Measurements from ENCODE around the gene HPGD. TPM values are rescaled to one million over a fixed set of nuclear protein-coding genes. Genes with fewer than 3 reads are reported as not detected.
A peak's percentile ranks its signal among the peaks of the same experiment; 100 is the strongest.

The HPGD gene
- polyA plus RNA-seq, 1 donor (not counting 4 experiments of a cell fraction or from before 2014, with no cell fraction given) = 0.75 TPM

DNA sequence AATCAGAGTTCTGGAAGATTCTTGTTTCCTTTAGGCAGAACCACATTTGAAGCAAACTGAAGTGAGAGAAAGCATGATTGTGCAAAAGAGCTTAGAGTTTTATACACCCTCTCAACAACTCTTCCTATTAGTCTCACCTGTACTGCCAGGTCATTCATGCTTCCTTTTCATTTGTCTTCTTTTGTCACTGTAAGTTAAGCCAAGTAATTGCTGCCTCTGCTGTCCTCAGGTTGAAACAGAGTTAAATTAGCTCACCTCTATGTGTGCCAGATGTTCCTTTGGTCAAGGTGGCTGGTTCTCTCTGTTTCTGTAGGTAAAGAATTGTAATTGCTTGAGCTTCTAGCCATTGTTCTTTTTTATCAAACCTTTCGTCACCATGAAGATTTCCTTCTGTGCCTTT, 41.1 kb upstream of the HPGD start:
- H2AFZ ChIP-seq (ENCODE audit: control insufficient read depth, low read length) = no peak overlapping the region
- no peaks in the 10 kb centered on the region for H4K20me1 ChIP-seq (ENCODE audit: control insufficient read depth, extremely low read depth, insufficient read depth, low read length)
- H3K4me3 ChIP-seq (ENCODE audit: control insufficient read depth in 2 of 3, extremely low read depth in 1 of 3, insufficient read depth in 2 of 3, low read depth in 1 of 3, low read length in 3 of 3) = no peak overlapping the region
- peak; percentile 32 for FAIRE-seq
- H3K9me1 ChIP-seq (ENCODE audit: control insufficient read depth, extremely low read depth, insufficient read depth, low read length) = no peaks in the 10 kb centered on the region
- H3K9me3 ChIP-seq (ENCODE audit: control insufficient read depth, low read depth, low read length) = no peaks in the 10 kb centered on the region
- no peak for TF ChIP-seq EZH2 (IDR thresholded peaks at IDR 0.05; ENCODE audit: low read length)
- TF ChIP-seq CTCF (optimal IDR thresholded peaks at IDR 0.05 in 1 of 3, IDR thresholded peaks at IDR 0.05 in 1 of 3, conservative IDR thresholded peaks at IDR 0.05 in 1 of 3; ENCODE audit: extremely low read depth in 1 of 3, insufficient read depth in 2 of 3, low read length in 3 of 3) = no peak
- H3K4me1 ChIP-seq (ENCODE audit: control insufficient read depth, extremely low read depth, insufficient read depth, low read length) = no peaks in the 10 kb centered on the region
- H3K27me3 ChIP-seq (ENCODE audit: control insufficient read depth, extremely low read depth, insufficient read depth, low read length) = no peaks in the 10 kb centered on the region
- H3K36me3 ChIP-seq (ENCODE audit: control insufficient read depth in 2 of 2, extremely low read depth in 1 of 2, insufficient read depth in 2 of 2, low read length in 2 of 2) = no peaks in the 10 kb centered on the region
- DNase-seq (ENCODE audit: low read depth, low spot score) = no peak
- dilution Hi-C loops (cut with MboI; ENCODE audit: extremely low pct_ligation_motif_present, low sequenced_read_pairs) = no loop called here
- H3K4me2 ChIP-seq (ENCODE audit: control insufficient read depth, extremely low read depth, insufficient read depth, low read depth, low read length) = no peak overlapping the region
- no peaks in the 10 kb centered on the region for H3K79me2 ChIP-seq (ENCODE audit: control insufficient read depth, insufficient read depth, low read length)
- H3K9ac ChIP-seq (ENCODE audit: control insufficient read depth, extremely low read depth, insufficient read depth, low read length) = no peak overlapping the region
- H3K27ac ChIP-seq (ENCODE audit: control insufficient read depth, insufficient read depth, low read length) = no peak overlapping the region

- DNase-seq (ENCODE audit: low read depth, low spot score) = no peak
- no peak for FAIRE-seq
Observed at GRCh38 chr4:174561560-174561959, 39.3 kb upstream of the HPGD start.

More at GRCh38 chr4:174561560-174561959, 39.3 kb upstream of the HPGD start:
- Histone ChIP-seq H4K20me1 (ENCODE audit: control insufficient read depth, extremely low read depth, insufficient read depth, low read length) (no peaks in the 10 kb centered on the region), H3K4me1 (ENCODE audit: control insufficient read depth, extremely low read depth, insufficient read depth, low read length) (no peaks in the 10 kb centered on the region), H3K4me2 (ENCODE audit: control insufficient read depth, extremely low read depth, insufficient read depth, low read depth, low read length) (no peak overlapping the region), H2AFZ (ENCODE audit: control insufficient read depth, low read length) (peak overlapping the region; percentile 4), H3K27me3 (ENCODE audit: control insufficient read depth, extremely low read depth, insufficient read depth, low read length) (no peaks in the 10 kb centered on the region), H3K9me3 (ENCODE audit: control insufficient read depth, low read depth, low read length) (no peaks in the 10 kb centered on the region), H3K4me3 (ENCODE audit: control insufficient read depth in 2 of 3, extremely low read depth in 1 of 3, insufficient read depth in 2 of 3, low read depth in 1 of 3, low read length in 3 of 3) (no peak overlapping the region), H3K27ac (ENCODE audit: control insufficient read depth, insufficient read depth, low read length) (no peak overlapping the region), H3K36me3 (ENCODE audit: control insufficient read depth in 2 of 2, extremely low read depth in 1 of 2, insufficient read depth in 2 of 2, low read length in 2 of 2) (no peaks in the 10 kb centered on the region), H3K9me1 (ENCODE audit: control insufficient read depth, extremely low read depth, insufficient read depth, low read length) (no peaks in the 10 kb centered on the region), H3K9ac (ENCODE audit: control insufficient read depth, extremely low read depth, insufficient read depth, low read length) (no peak overlapping the region), H3K79me2 (ENCODE audit: control insufficient read depth, insufficient read depth, low read length) (no peaks in the 10 kb centered on the region)
- dilution Hi-C loops (cut with MboI; ENCODE audit: extremely low pct_ligation_motif_present, low sequenced_read_pairs) = no loop called here
- no peak for TF ChIP-seq CTCF (optimal IDR thresholded peaks at IDR 0.05 in 1 of 3, IDR thresholded peaks at IDR 0.05 in 1 of 3, conservative IDR thresholded peaks at IDR 0.05 in 1 of 3; ENCODE audit: extremely low read depth in 1 of 3, insufficient read depth in 2 of 3, low read length in 3 of 3)

Measured in keratinocyte (primary cell).